Nephron progenitor cell (in vitro differentiated cells): ENCODE results near the gene PWWP2A.

Source experiments
- DNase-seq: peaks from one replicate; pipeline ENCODE4 v3.0.0; 2021
- H3K27ac Mint-ChIP-seq: 2 replicates; pipeline ENCODE4 v1.8.0; 2021; ENCODE audit warnings: mild to moderate bottlenecking, moderate library complexity, mixed read lengths
- H3K27me3 Mint-ChIP-seq: 2 replicates; pipeline ENCODE4 v1.8.0; 2021; ENCODE audit warnings: mild to moderate bottlenecking, low read depth, mixed read lengths; ENCODE audit not compliant: poor library complexity
- H3K36me3 Mint-ChIP-seq: 2 replicates; pipeline ENCODE4 v1.8.0; 2021; ENCODE audit warnings: low read depth, mixed read lengths
- H3K4me1 Mint-ChIP-seq: 2 replicates; pipeline ENCODE4 v1.8.0; 2021; ENCODE audit warnings: mixed read lengths
- H3K4me3 Mint-ChIP-seq: 2 replicates; pipeline ENCODE4 v1.8.0; 2021; ENCODE audit warnings: mild to moderate bottlenecking, moderate library complexity, mixed read lengths
- H3K9me3 Mint-ChIP-seq: 2 replicates; pipeline ENCODE4 v1.8.0; 2021; ENCODE audit warnings: mild to moderate bottlenecking, moderate library complexity, mixed read lengths
- CTCF ChIP-seq: fragments of 200-600 bp; sonication (generic); IDR thresholded peaks from 2 replicates; pipeline ENCODE4 v1.5.0; 2021; ENCODE audit warnings: antibody characterized with exemption

PWWP2A gene

DNA sequence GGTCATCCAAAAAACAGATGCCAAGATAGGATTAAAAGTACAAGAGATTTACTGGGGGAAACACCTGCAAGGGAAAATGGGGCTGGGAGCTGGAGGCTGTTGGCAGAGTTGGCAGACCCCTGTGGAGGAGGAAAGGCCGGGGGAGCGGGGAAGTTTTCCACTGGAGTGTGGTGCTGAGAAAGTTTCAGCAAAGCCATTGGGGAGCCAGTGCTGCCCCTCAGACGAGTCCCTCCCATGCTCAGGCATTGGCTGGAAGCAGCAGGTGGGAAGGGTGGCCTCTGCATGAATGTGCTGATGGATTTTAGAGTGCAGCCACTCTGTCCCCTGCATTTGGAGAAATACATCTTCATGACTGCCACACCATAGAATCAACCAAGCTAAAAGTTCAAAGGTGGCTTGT, 57.5 kb downstream of the PWWP2A start:
- TF ChIP-seq CTCF = no peak
- peaks cover 20% of the 10 kb centered on the region for H3K4me1 Mint-ChIP-seq
- no peak overlapping the region for H3K27ac Mint-ChIP-seq
- no peak for DNase-seq
- peaks cover 58% of the 10 kb centered on the region for H3K36me3 Mint-ChIP-seq
- no peaks in the 10 kb centered on the region for H3K27me3 Mint-ChIP-seq
- no peak overlapping the region for H3K4me3 Mint-ChIP-seq
- peaks cover 19% of the 10 kb centered on the region for H3K9me3 Mint-ChIP-seq

GRCh38 chr5:160060001-160060400, 59.2 kb downstream of the PWWP2A start:
- Mint-ChIP-seq H3K27me3 (no peaks in the 10 kb centered on the region), H3K36me3 (peaks cover 68% of the 10 kb centered on the region), H3K4me1 (peaks cover 14% of the 10 kb centered on the region), H3K4me3 (no peak overlapping the region), H3K9me3 (peaks cover 19% of the 10 kb centered on the region), H3K27ac (no peak overlapping the region)
- no peak for TF ChIP-seq CTCF
- no peak for DNase-seq

- Mint-ChIP-seq H3K36me3 (peaks cover 84% of the 10 kb centered on the region), H3K9me3 (peaks cover 19% of the 10 kb centered on the region), H3K27me3 (no peaks in the 10 kb centered on the region), H3K4me3 (no peak overlapping the region), H3K27ac (no peak overlapping the region), H3K4me1 (peaks cover 5% of the 10 kb centered on the region)
- TF ChIP-seq CTCF = no peak
- no peak for DNase-seq
Observed at GRCh38 chr5:160057256-160057655, 62.0 kb downstream of the PWWP2A start.

- Mint-ChIP-seq H3K4me3 (no peak overlapping the region), H3K4me1 (no peaks in the 10 kb centered on the region), H3K36me3 (peaks cover 90% of the 10 kb centered on the region), H3K9me3 (peaks cover 19% of the 10 kb centered on the region), H3K27me3 (no peaks in the 10 kb centered on the region), H3K27ac (no peak overlapping the region)
- no peak for DNase-seq
- TF ChIP-seq CTCF = no peak
Observed at GRCh38 chr5:160054831-160055230, 64.4 kb downstream of the PWWP2A start.

DNA sequence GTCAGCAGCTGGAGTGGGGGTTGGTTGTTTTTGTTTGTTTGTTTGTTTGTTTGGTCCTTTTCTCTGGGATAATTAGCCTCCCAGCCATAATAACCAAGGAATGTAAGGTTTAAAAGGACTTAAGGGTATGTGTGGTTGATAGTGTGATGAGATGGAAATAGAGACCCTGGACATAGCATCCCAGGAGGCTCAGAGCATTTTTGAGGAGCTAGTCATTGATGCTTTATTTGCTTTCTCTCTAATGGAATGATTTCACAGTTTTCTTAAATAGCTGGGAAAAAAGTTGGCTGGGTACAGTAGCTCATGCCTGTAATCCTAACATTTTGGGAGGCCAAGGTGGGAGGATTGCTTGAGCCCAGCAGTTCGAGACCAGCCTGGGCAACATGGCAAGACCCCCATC, 65.2 kb downstream of the PWWP2A start:
- Mint-ChIP-seq H3K4me1 (no peaks in the 10 kb centered on the region), H3K27me3 (no peaks in the 10 kb centered on the region), H3K4me3 (no peak overlapping the region), H3K9me3 (peaks cover 17% of the 10 kb centered on the region), H3K36me3 (peaks cover 90% of the 10 kb centered on the region), H3K27ac (no peak overlapping the region)
- no peak for DNase-seq
- no peak for TF ChIP-seq CTCF

DNA sequence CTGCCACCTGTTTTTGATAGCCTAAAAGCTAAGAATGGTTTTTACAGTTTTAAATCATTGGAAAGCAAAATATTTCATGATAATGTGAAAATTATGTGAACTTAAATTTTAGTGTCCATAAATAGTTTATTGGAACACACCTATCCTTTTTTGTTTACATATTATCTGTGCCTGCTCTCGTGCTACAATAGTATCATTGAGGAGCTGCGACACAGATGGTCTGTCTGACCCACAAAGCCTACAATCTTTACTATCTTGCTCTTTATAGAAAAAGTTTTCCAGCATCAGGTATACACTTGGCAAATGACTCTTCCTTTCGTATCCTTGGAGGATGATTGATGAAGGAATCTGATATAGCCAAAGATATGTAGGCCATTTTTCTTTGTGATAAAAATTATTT, 70.2 kb downstream of the PWWP2A start:
- no peak for TF ChIP-seq CTCF
- DNase-seq = no peak
- H3K4me1 Mint-ChIP-seq = no peaks in the 10 kb centered on the region
- H3K27me3 Mint-ChIP-seq = peaks cover 4% of the 10 kb centered on the region
- peak overlapping the region; percentile 76 for H3K27ac Mint-ChIP-seq
- H3K9me3 Mint-ChIP-seq = no peaks in the 10 kb centered on the region
- H3K4me3 Mint-ChIP-seq = no peak overlapping the region
- H3K36me3 Mint-ChIP-seq = peaks cover 80% of the 10 kb centered on the region
